ENCODE measurements around the gene TSNAXIP1.
"Not testable (repeated sequence)": the region's sequence is repeated elsewhere in the genome, so short reads cannot be mapped to it uniquely, and the experiment has no call there.

TSNAXIP1 gene

GRCh38 chr16:67864044-67864443 lies 57.4 kb downstream of the TSNAXIP1 start:
- not testable (repeated sequence) for DNase-seq

GRCh38 chr16:67864594-67864993 lies 57.9 kb downstream of the TSNAXIP1 start:
- no peak for DNase-seq

- no peak for DNase-seq
Measured at GRCh38 chr16:67865318-67865717, 58.6 kb downstream of the TSNAXIP1 start.

- DNase-seq = no peak
Measured at GRCh38 chr16:67868290-67868689, 61.6 kb downstream of the TSNAXIP1 start.

- DNase-seq = no peak
Measured at GRCh38 chr16:67869653-67870052, 63.0 kb downstream of the TSNAXIP1 start.

- no peak for DNase-seq
Measured at GRCh38 chr16:67871256-67871655, 64.6 kb downstream of the TSNAXIP1 start.

GRCh38 chr16:67872131-67872630 lies 65.5 kb downstream of the TSNAXIP1 start:
- no peak for DNase-seq

- DNase-seq = peak; percentile 87
Measured at GRCh38 chr16:67872631-67873434, 66.1 kb downstream of the TSNAXIP1 start, which contains the start of gene EDC4. TSS of gene EDC4 (plus strand) at chr16:67873052. CDS start at chr16:67873262, 210 bp downstream.

GRCh38 chr16:67873435-67874370 lies 67.0 kb downstream of the TSNAXIP1 start:
- no peak for DNase-seq

- DNase-seq = no peak
Measured at GRCh38 chr16:67874372-67874771, 67.7 kb downstream of the TSNAXIP1 start.

- DNase-seq = no peak
Measured at GRCh38 chr16:67877064-67877463, 70.4 kb downstream of the TSNAXIP1 start.
